ENCODE data around the gene SLC24A3.

Gene SLC24A3

GRCh38 chr20:19236371-19237055 lies 24.1 kb downstream of the SLC24A3 start:
- DNase-seq (ENCODE audit: low read depth in 3 of 3, low spot score in 1 of 3) = no peak

- no peak for DNase-seq (ENCODE audit: low read depth in 3 of 3, low spot score in 1 of 3)
Observed at GRCh38 chr20:19241440-19241839, 29.0 kb downstream of the SLC24A3 start.

- no peak for DNase-seq (ENCODE audit: low read depth in 3 of 3, low spot score in 1 of 3)
Observed at GRCh38 chr20:19244291-19244690, 31.8 kb downstream of the SLC24A3 start.

DNA sequence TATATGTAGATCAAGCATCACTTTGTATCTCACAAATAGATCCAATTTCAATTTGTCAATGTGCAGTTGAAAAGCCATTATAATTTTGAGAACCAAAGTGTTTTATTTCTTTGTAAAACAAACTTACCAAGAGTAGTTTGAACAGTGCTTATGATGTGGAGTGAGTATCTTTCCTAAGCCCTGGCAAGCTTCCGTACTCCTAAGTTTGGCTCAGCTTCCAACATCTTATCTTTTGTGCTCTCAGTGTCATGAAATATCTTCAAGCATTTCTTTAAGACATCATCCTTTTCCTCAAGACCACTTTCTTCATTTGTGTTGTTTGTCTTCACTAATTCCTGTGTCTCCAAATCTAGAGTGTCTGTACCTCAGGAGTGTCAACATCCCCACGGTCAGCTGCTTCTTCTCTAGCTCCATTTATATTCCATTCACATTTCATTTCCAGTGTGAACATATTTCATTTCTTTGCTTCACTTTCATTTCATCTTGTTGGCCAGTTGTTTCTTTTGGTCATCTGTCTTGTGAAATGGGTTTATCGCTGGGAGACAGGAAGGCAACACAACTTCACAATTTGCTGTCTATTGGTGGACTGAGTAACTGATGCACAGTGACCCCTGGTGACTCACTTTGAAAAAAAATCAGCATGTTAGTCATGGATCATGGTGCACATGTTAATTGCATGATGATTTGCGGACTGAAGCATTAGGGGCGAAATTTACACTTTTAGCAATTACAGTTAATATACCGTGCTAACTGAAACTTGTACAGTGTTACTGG lies 36.9 kb downstream of the SLC24A3 start:
- no peak for DNase-seq (ENCODE audit: low read depth in 3 of 3, low spot score in 1 of 3)

DNA sequence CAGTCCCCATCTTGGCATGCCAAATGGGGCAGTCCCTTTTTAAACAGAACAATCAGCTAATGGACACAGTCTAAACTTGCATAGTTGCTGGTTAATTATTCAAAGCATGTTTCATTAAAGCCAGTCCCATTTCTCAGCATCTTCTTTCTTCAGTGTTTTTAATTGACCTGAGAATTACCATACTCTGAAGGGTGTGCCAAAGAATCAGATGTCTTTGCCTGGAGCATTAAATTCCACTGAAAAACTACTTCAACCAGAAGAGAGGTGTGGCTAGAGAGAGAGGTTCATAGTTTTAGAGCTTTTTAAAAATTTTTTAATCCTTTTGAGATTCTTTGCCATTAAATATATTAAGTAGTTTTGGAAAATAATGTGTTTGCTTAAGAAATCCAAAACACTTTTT lies 37.9 kb downstream of the SLC24A3 start:
- DNase-seq (ENCODE audit: low read depth in 3 of 3, low spot score in 1 of 3) = no peak

DNA sequence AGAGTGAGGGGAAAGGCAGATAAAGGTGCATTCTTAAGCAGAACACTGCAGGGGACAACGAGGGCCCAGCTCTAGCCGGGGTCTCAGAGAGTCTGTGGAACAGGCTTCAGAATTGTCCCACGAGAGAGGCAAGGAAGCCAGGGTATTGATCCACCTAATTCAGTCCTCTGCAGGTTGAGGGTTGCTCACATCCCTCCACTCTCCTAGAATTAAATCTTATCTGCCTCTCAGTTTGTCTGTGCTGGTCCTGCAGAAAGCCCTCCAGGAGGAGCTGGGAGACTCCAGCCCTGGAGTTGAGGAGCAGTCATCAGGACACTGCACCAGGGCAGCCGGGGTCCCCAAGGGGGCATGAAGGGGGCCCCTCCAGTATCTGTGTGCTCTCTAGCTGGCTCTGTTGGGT lies 39.1 kb downstream of the SLC24A3 start:
- no peak for DNase-seq (ENCODE audit: low read depth in 3 of 3, low spot score in 1 of 3)

DNA sequence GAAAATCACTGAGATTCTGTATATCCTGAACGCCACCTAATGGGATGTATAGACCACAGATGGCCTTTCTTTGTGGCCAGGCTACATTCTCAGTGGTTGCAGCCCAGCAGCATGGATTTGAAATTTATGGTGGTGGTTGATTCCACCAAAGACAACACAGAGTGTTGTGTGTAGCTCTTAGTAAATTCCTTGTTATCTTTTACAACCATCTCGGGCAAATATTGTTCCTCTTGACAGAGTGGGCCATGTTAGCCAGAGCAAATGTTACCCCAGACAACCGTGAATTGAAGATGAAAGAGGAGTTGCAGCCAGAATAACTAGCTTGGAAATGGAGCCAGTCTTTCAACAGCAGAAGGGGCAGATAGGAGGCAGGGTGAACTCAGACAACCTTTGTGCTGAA lies 39.5 kb downstream of the SLC24A3 start:
- no peak for DNase-seq (ENCODE audit: low read depth in 3 of 3, low spot score in 1 of 3)

GRCh38 chr20:19252451-19253120 lies 40.1 kb downstream of the SLC24A3 start:
- DNase-seq (ENCODE audit: low read depth in 3 of 3, low spot score in 1 of 3) = no peak

DNA sequence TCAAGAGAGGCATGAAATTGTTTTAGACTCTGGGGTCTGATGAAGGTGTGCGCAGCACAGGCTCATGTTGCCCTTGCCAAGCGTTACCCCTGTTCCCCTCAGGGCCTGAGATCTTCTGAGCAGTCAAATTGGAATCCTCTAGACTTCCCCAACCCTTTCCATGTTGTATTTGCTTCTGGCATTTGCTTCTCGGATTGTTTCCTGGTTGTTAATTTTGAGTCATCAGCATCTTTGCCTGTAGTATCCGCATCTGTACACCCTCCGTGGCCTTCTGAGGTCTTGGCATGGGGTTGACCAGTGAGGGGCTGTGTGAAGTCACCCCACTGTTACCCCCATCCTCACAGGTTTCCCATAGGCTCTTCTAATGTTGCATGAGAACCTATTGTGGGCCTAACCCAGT lies 40.9 kb downstream of the SLC24A3 start:
- no peak for DNase-seq (ENCODE audit: low read depth in 3 of 3, low spot score in 1 of 3)

GRCh38 chr20:19253916-19254820 lies 41.7 kb downstream of the SLC24A3 start:
- DNase-seq (ENCODE audit: low read depth in 3 of 3, low spot score in 1 of 3) = no peak

DNA sequence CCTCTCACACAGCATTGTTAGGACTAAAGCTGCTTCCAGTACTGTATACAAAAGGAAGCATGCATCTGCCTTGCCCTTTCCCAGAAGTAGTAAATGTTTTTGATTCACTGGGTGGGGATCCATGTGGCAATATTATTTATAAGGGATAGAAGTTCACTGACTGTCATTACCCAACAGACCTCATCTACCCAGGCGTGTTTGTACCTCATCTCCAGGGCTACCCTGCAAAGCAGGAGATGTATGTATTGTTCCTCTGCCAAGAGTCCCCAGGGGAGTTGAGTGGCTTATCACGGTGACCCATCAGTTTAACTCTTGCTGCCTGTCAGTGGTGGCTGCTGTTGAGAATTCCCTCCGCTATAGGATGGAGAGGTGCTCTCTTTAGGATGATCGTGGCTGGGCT lies 42.5 kb downstream of the SLC24A3 start:
- no peak for DNase-seq (ENCODE audit: low read depth in 3 of 3, low spot score in 1 of 3)

- DNase-seq (ENCODE audit: low read depth in 3 of 3, low spot score in 1 of 3) = no peak
Observed at GRCh38 chr20:19256085-19256484, 43.6 kb downstream of the SLC24A3 start.

GRCh38 chr20:19256906-19257595 lies 44.6 kb downstream of the SLC24A3 start:
- DNase-seq (ENCODE audit: low read depth in 3 of 3, low spot score in 1 of 3) = no peak

- DNase-seq (ENCODE audit: low read depth in 3 of 3, low spot score in 1 of 3) = no peak
Observed at GRCh38 chr20:19257865-19258264, 45.4 kb downstream of the SLC24A3 start.

- no peak for DNase-seq (ENCODE audit: low read depth in 3 of 3, low spot score in 1 of 3)
Observed at GRCh38 chr20:19259141-19259591, 46.7 kb downstream of the SLC24A3 start.

GRCh38 chr20:19260412-19261090 lies 48.1 kb downstream of the SLC24A3 start:
- no peak for DNase-seq (ENCODE audit: low read depth in 3 of 3, low spot score in 1 of 3)

- no peak for DNase-seq (ENCODE audit: low read depth in 3 of 3, low spot score in 1 of 3)
Observed at GRCh38 chr20:19264191-19264590, 51.7 kb downstream of the SLC24A3 start.

- DNase-seq (ENCODE audit: low read depth in 3 of 3, low spot score in 1 of 3) = no peak
Observed at GRCh38 chr20:19265646-19266374, 53.4 kb downstream of the SLC24A3 start.

DNA sequence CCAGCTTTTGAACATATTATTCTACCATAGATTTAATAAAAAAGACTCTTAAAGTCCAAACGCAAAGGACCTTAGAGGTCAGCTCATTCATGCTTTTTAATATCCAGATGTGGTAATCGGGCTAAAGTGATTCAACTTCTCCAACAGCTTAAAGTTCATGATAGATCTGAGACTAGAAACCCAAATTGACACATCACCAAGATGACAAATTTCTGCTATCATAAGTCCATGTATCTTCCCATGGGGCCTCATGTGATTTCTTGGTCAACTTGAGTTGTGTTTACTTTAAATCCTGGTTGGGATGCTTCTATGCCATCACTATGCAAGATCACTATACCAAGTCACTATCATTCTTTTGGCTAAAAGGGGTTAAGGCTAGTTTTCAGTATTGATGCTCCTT lies 56.0 kb downstream of the SLC24A3 start:
- no peak for DNase-seq (ENCODE audit: low read depth in 3 of 3, low spot score in 1 of 3)
